ENCODE measurements around the gene MAP7D3. TPM values are rescaled to one million over a fixed set of nuclear protein-coding genes. Genes with fewer than 3 reads are reported as not detected.

Gene MAP7D3
- total and polyA plus RNA-seq, 2 of the 8 experiments (the other 6 are each of a cell fraction or from before 2014, with no cell fraction given), result 4.8 to 19.6 TPM

- Histone ChIP-seq H4K20me1 (replicated peaks in 1 of 2; ENCODE audit: control insufficient read depth in 1 of 2, insufficient read depth in 2 of 2, low read length in 2 of 2) (peaks cover 0 to 2% of the 10 kb centered on the region in 2 experiments), H3K4me3 (ENCODE audit: extremely low read depth in 1 of 4, insufficient read depth in 2 of 4, low read depth in 3 of 4, low read length in 4 of 4) (no peak overlapping the region), H3K4me1 (replicated peaks in 1 of 4; ENCODE audit: control insufficient read depth in 3 of 4, insufficient read depth in 4 of 4, low read length in 3 of 4) (peaks cover 0 to 7% (median 3%) of the 10 kb centered on the region in 4 experiments; a peak in 2 of 7 replicates), H3K36me3 (ENCODE audit: control insufficient read depth in 2 of 4, insufficient read depth in 4 of 4, low read length in 3 of 4) (peaks cover 0 to 22% (median 0%) of the 10 kb centered on the region in 4 experiments; a peak in 3 of 8 replicates), H3K9me3 (ENCODE audit: insufficient read depth in 2 of 2, low read depth in 1 of 2, low read length in 1 of 2) (no peaks in the 10 kb centered on the region), H3K56ac (replicated peaks; ENCODE audit: insufficient read length, low read depth, low read length) (no peak overlapping the region), H2BK5ac (ENCODE audit: low read depth, low read length) (no peak overlapping the region), H4K8ac (ENCODE audit: extremely low read depth, insufficient read depth, low read length) (no peak overlapping the region), H3K79me1 (ENCODE audit: low read depth, low read length) (no peaks in the 10 kb centered on the region), H3K9ac (replicated peaks in 1 of 4; ENCODE audit: extremely low read depth in 1 of 4, low read depth in 3 of 4, low read length in 3 of 4) (no peak overlapping the region), H2AK5ac (ENCODE audit: low read depth, low read length) (no peak overlapping the region), H3K4me2 (ENCODE audit: insufficient read depth in 1 of 2, low read depth in 2 of 2, low read length in 2 of 2) (no peak overlapping the region), H3K23me2 (ENCODE audit: low read depth, low read length) (no peaks in the 10 kb centered on the region), H4K91ac (replicated peaks; ENCODE audit: insufficient read length, low read length) (no peak overlapping the region), H2BK15ac (ENCODE audit: low read length) (no peak overlapping the region), H3K27me3 (replicated peaks in 1 of 4; ENCODE audit: control insufficient read depth in 3 of 4, extremely low read depth in 1 of 4, insufficient read depth in 3 of 4, low read length in 3 of 4) (no peaks in the 10 kb centered on the region), H3K79me2 (ENCODE audit: control insufficient read depth in 1 of 2, insufficient read depth in 2 of 2, low read length in 2 of 2) (no peaks in the 10 kb centered on the region), H3K18ac (ENCODE audit: extremely low read depth, low read length) (no peak overlapping the region), H2AFZ (ENCODE audit: low read length) (no peak overlapping the region), H2BK12ac (ENCODE audit: low read depth, low read length) (no peak overlapping the region), H2BK20ac (ENCODE audit: low read length) (no peak overlapping the region), H3K23ac (ENCODE audit: insufficient read length) (no peak overlapping the region), H3K27ac (ENCODE audit: low read depth, low read length) (no peak overlapping the region), H2BK120ac (replicated peaks; ENCODE audit: low read depth, low read length) (no peak overlapping the region), H3K4ac (replicated peaks; ENCODE audit: insufficient read length, low read depth, low read length) (no peak overlapping the region), H3K14ac (ENCODE audit: insufficient read length) (no peak overlapping the region), H4K5ac (ENCODE audit: insufficient read length, low read depth, low read length) (no peak overlapping the region)
- ChIA-PET CTCF (ENCODE audit: partially characterized antibody) (interaction anchor here (1.0 kb wide), 1 partner anchor 179 kb away, joined by 4 read pairs; no protein-coding TSS in a partner anchor), POLR2A (ENCODE audit: partially characterized antibody) (no interaction called here)
- 84% methylated on average over 4 of the region's 4 CpGs; no CpG with 5 or more reads in 1 of the 2 experiments for WGBS, 2 experiments (ENCODE audit: extremely low coverage in 1 of 2, insufficient coverage in 1 of 2, insufficient read length in 1 of 2, insufficient replicate concordance in 2 of 2, low coverage in 1 of 2, low lambda C conversion rate in 2 of 2, missing lambda C conversion rate in 1 of 2)
- FAIRE-seq (no peak), DNase-seq (ENCODE audit: low read depth in 1 of 2, low spot score in 2 of 2) (no peak)
- no peak for TF ChIP-seq KDM1A (IDR thresholded peaks at IDR 0.05; ENCODE audit: borderline replicate concordance, low read length)
- no peak for TF ChIP-seq TBP (IDR thresholded peaks at IDR 0.05; ENCODE audit: low read depth, low read length)
- no peak for TF ChIP-seq SIRT6 (IDR thresholded peaks at IDR 0.05; ENCODE audit: low read length)
- no peak for TF ChIP-seq POLR2AphosphoS5 (IDR thresholded peaks at IDR 0.05; ENCODE audit: low read depth, low read length)
- TF ChIP-seq SRF (IDR thresholded peaks at IDR 0.05; ENCODE audit: low read depth, low read length), result no peak
- no peak for TF ChIP-seq RXRA (IDR thresholded peaks at IDR 0.05; ENCODE audit: insufficient read depth, low read depth, low read length)
- no peak for TF ChIP-seq BCL11A (IDR thresholded peaks at IDR 0.05; ENCODE audit: low read depth in 2 of 2, low read length in 2 of 2)
- TF ChIP-seq POU5F1 (IDR thresholded peaks at IDR 0.05; ENCODE audit: low read depth, low read length), result no peak
- TF ChIP-seq SAP30 (IDR thresholded peaks at IDR 0.05; ENCODE audit: insufficient read depth, insufficient replicate concordance, low read length), result no peak
- no peak for TF ChIP-seq JUN (IDR thresholded peaks at IDR 0.05; ENCODE audit: low read depth, low read length)
- TF ChIP-seq MAX (IDR thresholded peaks at IDR 0.05), result no peak
- no peak for TF ChIP-seq KDM4A (IDR thresholded peaks at IDR 0.05; ENCODE audit: low read depth, low read length, severe bottlenecking)
- no peak for TF ChIP-seq TAF7 (optimal IDR thresholded peaks at IDR 0.05; ENCODE audit: borderline replicate concordance, low read depth, low read length)
- TF ChIP-seq CEBPB (IDR thresholded peaks at IDR 0.05; ENCODE audit: low read depth, low read length), result no peak
- TF ChIP-seq SP2 (IDR thresholded peaks at IDR 0.05; ENCODE audit: low read length), result no peak
Measured at GRCh38 chrX:136207546-136207945, 43.7 kb downstream of the MAP7D3 start.
